GM12878 (cell line): Measurements from ENCODE around the gene CFAP45. TPM values are rescaled to one million over a fixed set of nuclear protein-coding genes. Genes with fewer than 3 reads are reported as not detected.

ENCODE experiments used
- ATAC-seq: fragments of 200-7000 bp; cut with Tn5 transposase; 3 replicates; pipeline ENCODE4 v1.9.1; 2020; ENCODE audit warnings: mild to moderate bottlenecking, moderate library complexity
- BruUV-seq: library from RNA; stranded (reverse); fragments of 400-500 nt; replicated peaks from 2 replicates; lab custom pipeline; 2021; lab: Mats Ljungman, UMichigan
- CTCF ChIA-PET: fragments of 300-600 bp; sonication (Branson Sonifier 250); formaldehyde crosslinking; extraction: SDS; loops from one replicate; lab custom pipeline; 2021; ENCODE audit warnings: inconsistent platforms; lab: Yijun Ruan, JAX
- POLR2A ChIA-PET: fragments of 350-600 bp; formaldehyde crosslinking; extraction: SDS; loops from one replicate; lab custom pipeline; 2021; ENCODE audit warnings: inconsistent platforms; lab: Charles Lee
- RAD21 ChIA-PET: fragments of 300-600 bp; sonication (Branson Sonifier 250); formaldehyde crosslinking; loops from one replicate; lab custom pipeline; 2023; ENCODE audit warnings: antibody characterized with exemption; ENCODE audit not compliant: unreplicated experiment; lab: Charles Lee
- SMC1A ChIA-PET: fragments of 300-600 bp; sonication (Branson Sonifier 250); formaldehyde crosslinking; loops from one replicate; lab custom pipeline; 2023; ENCODE audit not compliant: unreplicated experiment, uncharacterized antibody; lab: Charles Lee
- DNase-seq: peaks from one replicate; pipeline ENCODE4 v3.0.0-alpha.2; 2011; ENCODE audit warnings: low read depth, low spot score
- FAIRE-seq: peaks from 3 replicates; lab custom pipeline; 2011; peaks lifted over from hg19 to GRCh38; lab: Jason Lieb, UNC
- H2AFZ ChIP-seq: 2 replicates; pipeline ENCODE4 v1.6.0; 2011; ENCODE audit warnings: low read depth, low read length, control low read depth; ENCODE audit not compliant: control insufficient read depth
- H3K27ac ChIP-seq: 2 replicates; pipeline ENCODE4 v1.5.1; 2011; ENCODE audit warnings: control low read depth; ENCODE audit not compliant: control insufficient read depth, insufficient read depth
- H3K27me3 ChIP-seq, 2 experiments: replicated peaks in 1 of 2; 2 replicates each; pipeline versions ENCODE4 v1.6.0 to v1.6.1; 2011; ENCODE audit warnings: low read length in 1 of 2; ENCODE audit not compliant: control insufficient read depth in 2 of 2, insufficient read depth in 2 of 2
- H3K36me3 ChIP-seq, 2 experiments: 2 replicates each; pipeline ENCODE4 v1.5.1; 2011; ENCODE audit warnings: low read length in 1 of 2; ENCODE audit not compliant: control insufficient read depth in 2 of 2, insufficient read depth in 2 of 2
- H3K4me1 ChIP-seq: 2 replicates; pipeline ENCODE4 v1.6.1; 2011; ENCODE audit warnings: mild to moderate bottlenecking, low read length, moderate library complexity, mixed read lengths; ENCODE audit not compliant: control insufficient read depth, insufficient read depth
- H3K4me2 ChIP-seq: 2 replicates; pipeline ENCODE4 v1.6.0; 2011; ENCODE audit warnings: control low read depth; ENCODE audit not compliant: control insufficient read depth, insufficient read depth
- H3K4me3 ChIP-seq: fragments of 200-600 bp; sonication (generic); 2 replicates; pipeline ENCODE4 v1.5.1; 2016
- H3K79me2 ChIP-seq: 2 replicates; pipeline ENCODE4 v1.6.0; 2011; ENCODE audit warnings: low read length; ENCODE audit not compliant: control insufficient read depth, insufficient read depth
- H3K9ac ChIP-seq: 2 replicates; pipeline ENCODE4 v1.8.0; 2011; ENCODE audit warnings: low read length, control low read depth, mixed read lengths; ENCODE audit not compliant: control insufficient read depth, insufficient read depth
- H3K9me3 ChIP-seq: replicated peaks from 3 replicates; pipeline ENCODE4 v1.5.1; 2011; ENCODE audit warnings: mild to moderate bottlenecking, low read length; ENCODE audit not compliant: control insufficient read depth, insufficient read depth
- H4K20me1 ChIP-seq: 2 replicates; pipeline ENCODE4 v1.6.0; 2011; ENCODE audit not compliant: control insufficient read depth, insufficient read depth
- CTCF ChIP-seq, 3 experiments: IDR thresholded peaks in 2 of 3; conservative IDR thresholded peaks in 1 of 3; 2 replicates each; pipeline ENCODE4 v1.5.1; 2011; ENCODE audit warnings: low read depth in 3 of 3, low read length in 3 of 3, mild to moderate bottlenecking in 3 of 3, control low read depth in 2 of 3, moderate library complexity in 2 of 3, inconsistent platforms in 1 of 3, mixed read lengths in 1 of 3; ENCODE audit not compliant: control insufficient read depth in 2 of 3, insufficient read depth in 1 of 3; ENCODE audit errors: extremely low read depth in 1 of 3
- DPF2 ChIP-seq: fragments of 450-650 bp; IDR thresholded peaks from 2 replicates; pipeline ENCODE4 v1.6.1; 2017; ENCODE audit warnings: mild to moderate bottlenecking
- MTA2 ChIP-seq: fragments of 450-650 bp; IDR thresholded peaks from 2 replicates; pipeline ENCODE4 v1.6.1; 2016; ENCODE audit warnings: low read depth, mild to moderate bottlenecking, moderate library complexity
- RUNX3 ChIP-seq: IDR thresholded peaks from 2 replicates; pipeline ENCODE4 v1.6.1; 2012; ENCODE audit warnings: low read length, inconsistent platforms
- WGBS: methylation state at CpG from one replicate; pipeline ENCODE4 v1.1.6; 2016; ENCODE audit warnings: low lambda C conversion rate; ENCODE audit not compliant: insufficient replicate concordance, insufficient coverage; ENCODE audit errors: missing lambda C conversion rate; 5-methylcytosine and 5-hydroxymethylcytosine counted together
- in situ Hi-C: fragments of 300-500 bp; cut with MboI; formaldehyde crosslinking; loops from 9 replicates; pipeline ENCODE4 v1.14.3; 2018; ENCODE audit warnings: mixed read lengths
- intact Hi-C: fragments of 100-400 bp; cut with micrococcal nuclease; formaldehyde crosslinking; loops from one replicate; pipeline ENCODE4 v1.14.2; 2022; ENCODE audit not compliant: unreplicated experiment
- polyA plus RNA-seq, 11 experiments: library from polyadenylated mRNA; depleted of rRNA in 4 of 11; unstranded in 6 of 11; stranded (reverse) in 5 of 11; fragments of >200 nt; fragmentation: Nextera tagmentation in 4 of 11; fragmentation: Illumina TruSeq in 1 of 11; extraction: Ambion mirVana in 4 of 11; extraction: Trizol in 1 of 11; gene quantifications; 1 replicate in 1 of 11; 2 replicates in 10 of 11; pipeline versions ENCODE4 v1.2.1 to v1.2.3, GENCODE V29; 2011 to 2016; ENCODE audit warnings: inconsistent platforms in 2 of 11, missing spikeins in 2 of 11, low read depth in 1 of 11
- total RNA-seq, 4 experiments: library from RNA; depleted of rRNA in 3 of 4; stranded (reverse); fragments of >200 nt in 3 of 4; fragmentation: Illumina TruSeq in 1 of 4; extraction: Trizol in 1 of 4; gene quantifications; 2 replicates each; pipeline versions ENCODE4 v1.2.1 to v1.2.3, GENCODE V29; 2013 to 2021

Gene CFAP45
- total and polyA plus RNA-seq, 10 of the 15 experiments (the other 5 are each of a cell fraction or from before 2014, with no cell fraction given), result 0.43 to 0.91 (median 0.67) TPM

GRCh38 chr1:159938211-159938852 lies 38.4 kb upstream of the CFAP45 start:
- TF ChIP-seq MTA2, result no peak
- TF ChIP-seq DPF2, result no peak
- peak; percentile 51 for TF ChIP-seq RUNX3
- no peak for TF ChIP-seq CTCF (IDR thresholded peaks at IDR 0.05 in 2 of 3, conservative IDR thresholded peaks at IDR 0.05 in 1 of 3; ENCODE audit: control insufficient read depth in 2 of 3, extremely low read depth in 1 of 3, insufficient read depth in 1 of 3, low read depth in 3 of 3, low read length in 3 of 3)
- CTCF ChIA-PET, result interaction anchor here (1.3 to 22.4 kb wide), 11 partner anchors 14 to 147 kb away, joined by 3 to 422 read pairs (median 6); partner anchors contain the start of gene TAGLN2
- peaks cover 23% of the 10 kb centered on the region for H3K4me1 ChIP-seq
- H3K9me3 ChIP-seq, result no peaks in the 10 kb centered on the region
- SMC1A ChIA-PET, result interaction anchor here (1.0 to 9.2 kb wide), 7 partner anchors 46 to 805 kb away, joined by 3 to 122 read pairs (median 5); partner anchors contain the start of gene KCNJ9
- H3K27me3 ChIP-seq, result peaks cover 0 to 6% of the 10 kb centered on the region in 2 experiments; a peak in 2 of 4 replicates
- no peak overlapping the region for H3K4me3 ChIP-seq
- no peaks in the 10 kb centered on the region for H3K79me2 ChIP-seq
- RAD21 ChIA-PET, result interaction anchor here (1.1 to 12.4 kb wide), 4 partner anchors 45 to 140 kb away, joined by 3 to 113 read pairs (median 4); no protein-coding TSS in a partner anchor
- H3K4me2 ChIP-seq, result peak overlapping the region; percentile 2; the same call in 1 of the 2 replicates
- H4K20me1 ChIP-seq, result no peaks in the 10 kb centered on the region
- POLR2A ChIA-PET, result no interaction called here
- H3K27ac ChIP-seq, result no peak overlapping the region
- no peaks in the 10 kb centered on the region for H3K36me3 ChIP-seq
- FAIRE-seq, result no peak
- no TSS peak for BruUV-seq
- DNase-seq, result no peak
- peak; percentile 40 for ATAC-seq
- in situ Hi-C loops, result loop anchor here (5.0 kb wide), 1 partner anchor 69 kb away; no protein-coding TSS in a partner anchor
- intact Hi-C loops, result no loop called here
- 3% methylated on average over 7 of the region's 7 CpGs for WGBS
- H3K9ac ChIP-seq, result no peak overlapping the region
- no peak overlapping the region for H2AFZ ChIP-seq
